Activated naive CD4-positive, alpha-beta T cell treated with anti-CD3 and anti-CD28 coated beads for 36 hours (primary cell): ENCODE measurements around the gene DEDD2. TPM values are rescaled to one million over a fixed set of nuclear protein-coding genes. Genes with fewer than 3 reads are reported as not detected.

Source experiments
- CTCF ChIA-PET: fragments of 350-600 bp; sonication (Branson Sonifier 250); formaldehyde crosslinking; loops from one replicate; lab custom pipeline; 2021; ENCODE audit warnings: antibody characterized with exemption; lab: Charles Lee
- DNase-seq: peaks from one replicate; pipeline ENCODE4 v3.0.0-alpha.2; 2020
- H3K27ac Mint-ChIP-seq: one replicate; pipeline ENCODE4 v1.8.0; 2021; ENCODE audit warnings: mild to moderate bottlenecking, mixed read lengths
- H3K27me3 Mint-ChIP-seq: one replicate; pipeline ENCODE4 v1.8.0; 2021; ENCODE audit warnings: low read depth, mixed read lengths
- H3K36me3 Mint-ChIP-seq: one replicate; pipeline ENCODE4 v1.8.0; 2021; ENCODE audit warnings: low read depth, mixed read lengths
- H3K4me1 Mint-ChIP-seq: one replicate; pipeline ENCODE4 v1.8.0; 2021; ENCODE audit warnings: low read depth, mixed read lengths
- H3K4me3 Mint-ChIP-seq: one replicate; pipeline ENCODE4 v1.8.0; 2021; ENCODE audit warnings: mild to moderate bottlenecking, moderate library complexity, mixed read lengths
- H3K9me3 Mint-ChIP-seq: one replicate; pipeline ENCODE4 v1.8.0; 2021; ENCODE audit warnings: mixed read lengths
- intact Hi-C: fragments of 100-400 bp; cut with micrococcal nuclease; formaldehyde crosslinking; loops from one replicate; pipeline ENCODE4 v1.15.1; 2023
- total RNA-seq, 2 experiments: library from RNA; stranded (reverse); gene quantifications; one replicate each; pipeline ENCODE4 v1.2.3, GENCODE V29; 2021

The DEDD2 gene
- total RNA-seq, 2 experiments from 2014 or later = 24.8 to 26.0 TPM

DNA sequence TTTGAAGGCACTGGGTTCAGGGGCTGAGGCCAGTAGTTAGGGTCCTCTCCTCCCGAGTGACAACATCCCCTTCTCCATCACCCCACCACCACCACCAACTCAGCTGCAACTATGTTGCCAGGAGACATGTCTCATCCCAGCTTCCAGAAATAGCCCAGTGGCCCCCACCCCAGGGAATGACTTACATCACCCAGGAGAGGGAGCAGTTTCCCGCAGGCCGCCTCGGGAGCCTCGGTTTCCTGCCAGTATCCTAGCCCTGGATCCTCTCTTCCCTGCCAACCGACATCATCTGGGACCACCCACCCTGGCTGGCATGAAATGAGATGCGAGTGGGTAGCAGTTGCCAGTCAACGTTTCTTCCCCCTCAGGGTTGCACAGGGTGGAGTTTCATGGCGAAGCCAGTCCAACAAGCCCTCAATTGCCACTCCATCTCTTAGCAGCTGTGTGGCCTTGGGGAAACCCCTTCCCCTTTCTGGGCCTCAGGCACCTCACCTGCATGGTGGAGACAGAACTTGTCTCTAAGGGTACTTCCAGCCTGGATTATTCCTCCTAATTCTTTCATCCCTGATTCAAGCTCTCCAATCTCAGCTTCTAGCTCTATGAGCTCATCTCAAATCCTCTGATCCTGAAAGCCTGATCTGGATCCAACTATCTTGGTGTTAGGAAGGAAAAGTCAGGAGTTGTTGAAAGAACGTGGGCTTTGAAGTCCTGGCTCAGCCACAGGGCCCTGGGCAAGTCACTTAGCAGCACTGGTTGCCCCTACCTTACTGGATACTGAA is 28.9 kb upstream of the DEDD2 start:
- Mint-ChIP-seq H3K27ac (peak overlapping the region; percentile 70), H3K9me3 (no peaks in the 10 kb centered on the region), H3K36me3 (peaks cover 10% of the 10 kb centered on the region), H3K27me3 (no peaks in the 10 kb centered on the region), H3K4me1 (peaks cover 39% of the 10 kb centered on the region), H3K4me3 (no peak overlapping the region)
- DNase-seq = peak; percentile 56
- intact Hi-C loops = loop anchor here (10.0 kb wide), 1 partner anchor 362 kb away; the partner anchor contains the start of gene ARHGEF1
- CTCF ChIA-PET = interaction anchor here (0.8 to 6.0 kb wide), 6 partner anchors 33 to 123 kb away, joined by 3 to 57 read pairs (median 3); no protein-coding TSS in a partner anchor

DNA sequence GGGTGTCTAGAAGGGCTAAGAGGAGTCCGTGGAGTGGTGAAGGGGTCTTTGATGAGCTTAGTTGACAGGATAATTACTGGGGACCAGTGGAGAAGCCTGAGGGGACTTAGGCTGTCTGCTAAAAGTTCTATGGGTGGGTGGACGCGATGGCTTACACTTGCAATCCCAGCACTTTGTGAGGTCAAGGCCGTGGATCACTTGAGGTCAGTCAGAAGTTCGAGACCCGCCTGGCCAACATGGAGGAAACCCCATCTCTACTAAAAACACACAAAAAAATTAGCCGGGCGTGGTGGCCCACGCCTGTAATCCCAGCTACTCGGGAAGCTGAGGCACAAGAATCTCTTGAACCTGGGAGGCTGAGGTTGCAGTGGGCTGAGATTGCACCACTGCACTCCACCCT is 27.8 kb upstream of the DEDD2 start:
- CTCF ChIA-PET = interaction anchor here (1.3 to 6.0 kb wide), 3 partner anchors 30 to 54 kb away, joined by 4 to 57 read pairs (median 4); no protein-coding TSS in a partner anchor
- intact Hi-C loops = loop anchor here (10.0 kb wide), 1 partner anchor 360 kb away; the partner anchor contains the start of gene ARHGEF1

DNA sequence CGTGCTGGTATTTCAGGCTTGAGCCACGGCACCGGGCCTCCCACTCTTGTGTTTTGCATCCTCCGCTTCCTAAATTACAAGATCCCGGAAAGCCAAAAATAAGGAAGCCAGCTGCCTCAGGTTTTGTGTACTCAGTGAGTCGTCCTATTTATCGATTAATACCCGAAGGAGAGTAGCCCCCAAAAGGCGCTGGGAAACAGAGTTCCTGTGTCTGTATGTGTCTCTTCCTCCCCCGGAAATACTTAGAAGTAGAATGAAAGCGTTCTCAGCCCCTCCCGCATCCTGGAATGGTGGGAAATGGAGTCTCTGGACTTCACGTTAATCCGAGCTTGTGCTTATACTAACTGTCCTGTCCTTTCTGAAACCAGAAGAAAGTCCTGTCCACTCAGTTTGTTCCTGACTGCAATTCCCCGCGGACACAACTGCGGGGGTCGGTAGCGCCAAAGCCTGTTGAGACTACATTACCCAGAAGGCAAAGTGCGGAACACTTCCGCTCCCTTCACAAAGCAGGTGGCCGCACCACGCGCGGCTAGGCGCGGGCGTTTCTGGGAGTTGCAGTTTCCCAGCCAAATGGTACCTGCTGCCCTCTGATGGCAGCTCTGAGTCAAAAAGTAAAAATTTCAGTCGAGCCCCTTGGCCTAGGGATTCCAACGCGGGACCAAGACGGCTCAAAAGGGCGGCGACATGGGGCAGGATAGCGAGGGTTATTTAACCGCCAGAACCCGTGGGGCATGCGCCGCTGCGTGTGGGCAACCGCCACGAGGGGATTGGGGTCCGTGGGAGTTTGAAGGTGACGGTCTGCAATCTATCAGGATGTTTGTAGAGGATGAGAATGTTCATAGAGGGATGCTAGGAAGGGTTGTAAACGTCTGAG is 27.1 kb upstream of the DEDD2 start:
- peaks cover 12% of the 10 kb centered on the region for H3K36me3 Mint-ChIP-seq
- intact Hi-C loops = loop anchor here (1.0 to 10.0 kb wide), 7 partner anchors 10 to 360 kb away; partner anchors contain the start of genes ARHGEF1, MEGF8, PAFAH1B3 and PRR19
- H3K9me3 Mint-ChIP-seq = no peaks in the 10 kb centered on the region
- peak overlapping the region; percentile 86 for H3K4me3 Mint-ChIP-seq
- peaks cover 46% of the 10 kb centered on the region for H3K4me1 Mint-ChIP-seq
- peak overlapping the region; percentile 99 for H3K27ac Mint-ChIP-seq
- CTCF ChIA-PET = interaction anchor here (0.8 to 6.0 kb wide), 3 partner anchors 30 to 54 kb away, joined by 3 to 57 read pairs (median 4); no protein-coding TSS in a partner anchor
- H3K27me3 Mint-ChIP-seq = no peaks in the 10 kb centered on the region
- peak; percentile 96 for DNase-seq

More for the DNA sequence above, 27.8 kb upstream of the DEDD2 start:
- DNase-seq = no peak
- Mint-ChIP-seq H3K9me3 (no peaks in the 10 kb centered on the region), H3K27ac (peak overlapping the region; percentile 99), H3K27me3 (no peaks in the 10 kb centered on the region), H3K4me1 (peaks cover 42% of the 10 kb centered on the region), H3K36me3 (peaks cover 11% of the 10 kb centered on the region), H3K4me3 (peak overlapping the region; percentile 86)

DNA sequence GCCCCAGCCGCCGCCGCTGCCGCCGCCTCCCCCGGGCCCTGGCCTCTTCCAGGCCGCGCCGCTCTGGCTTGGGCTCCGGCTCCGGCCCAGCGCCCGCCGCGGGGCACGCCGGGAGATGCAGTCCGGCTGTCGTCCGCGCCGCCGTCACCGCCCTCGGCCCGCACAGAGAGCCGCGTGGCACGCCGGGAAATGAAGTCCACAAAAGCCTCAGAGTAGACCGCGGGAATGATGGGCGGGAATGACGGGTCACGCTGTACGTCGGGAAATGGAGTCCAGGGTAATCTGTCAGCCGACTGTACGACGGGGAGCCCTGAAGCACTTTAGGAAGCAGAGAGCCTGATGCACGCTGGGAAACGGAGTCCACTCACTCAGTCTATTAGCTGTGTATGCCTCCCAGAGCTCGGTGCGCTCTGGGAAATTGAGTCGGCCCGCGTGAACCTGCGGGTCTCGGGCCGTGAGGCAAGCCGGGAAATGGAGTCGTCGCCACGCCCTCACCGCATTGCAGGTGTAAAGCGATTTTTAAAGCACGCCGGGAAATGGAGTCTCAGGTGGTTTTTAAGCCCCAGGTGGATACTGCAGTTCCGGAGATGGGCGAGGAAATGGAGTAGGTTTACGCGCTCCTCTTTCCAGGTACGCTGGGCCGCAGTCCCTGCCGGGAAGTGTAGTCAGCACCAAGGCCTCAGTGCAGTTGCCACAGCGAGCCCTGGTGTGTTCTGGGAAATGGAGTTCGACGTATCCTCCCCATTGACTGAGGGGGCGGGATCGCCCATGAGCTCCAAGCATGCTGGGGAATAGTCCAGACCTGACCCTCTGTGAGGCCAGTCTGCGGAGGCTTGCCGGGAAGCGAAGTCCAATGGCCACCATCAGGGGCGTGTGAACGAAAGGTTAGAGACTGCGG is 25.3 kb upstream of the DEDD2 start, which contains the start of gene GSK3A:
Gene GSK3A, minus strand, starts transcription at position 91 of the 898 bp plus-strand sequence. CDS start 137 bp downstream, outside the sequence.
- H3K9me3 Mint-ChIP-seq = no peaks in the 10 kb centered on the region
- intact Hi-C loops = loop anchor here (1.0 to 10.0 kb wide), 9 partner anchors 22 to 383 kb away; partner anchors contain the start of genes ARHGEF1, RABAC1, ZNF526 and ZNF574
- no peaks in the 10 kb centered on the region for H3K27me3 Mint-ChIP-seq
- H3K36me3 Mint-ChIP-seq = peaks cover 10% of the 10 kb centered on the region
- peak within 1 kb of the TSS; percentile 87 for H3K4me3 Mint-ChIP-seq
- CTCF ChIA-PET = interaction anchor here (0.6 to 6.0 kb wide), 8 partner anchors 12 to 519 kb away, joined by 3 to 57 read pairs (median 4); no protein-coding TSS in a partner anchor
- H3K4me1 Mint-ChIP-seq = peaks cover 53% of the 10 kb centered on the region
- peak; percentile 97 for DNase-seq
- peak within 1 kb of the TSS; percentile 99 for H3K27ac Mint-ChIP-seq

DNA sequence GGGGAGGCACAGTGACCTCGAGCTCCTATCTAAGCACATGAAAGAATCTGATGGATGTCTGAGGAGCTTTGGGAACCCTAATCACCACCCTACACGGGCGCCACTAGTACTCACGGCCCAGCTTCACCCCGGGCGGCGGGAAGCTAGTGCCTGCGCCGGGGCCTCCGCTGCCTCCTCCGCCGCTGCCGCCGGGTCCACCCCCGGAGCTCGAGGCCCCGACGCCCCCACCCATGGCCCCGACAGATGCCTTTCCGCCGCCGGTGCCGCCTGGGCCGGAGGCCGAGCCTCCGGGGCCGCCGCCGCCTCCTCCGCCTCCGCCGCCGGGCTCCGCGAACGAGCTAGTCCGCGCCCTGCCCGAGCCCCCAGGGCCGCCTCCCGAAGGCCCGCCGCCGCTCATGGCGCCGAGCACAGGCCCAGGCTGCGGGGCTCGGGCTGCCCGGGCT is 24.6 kb upstream of the DEDD2 start:
- peaks cover 9% of the 10 kb centered on the region for H3K36me3 Mint-ChIP-seq
- H3K4me3 Mint-ChIP-seq = peak overlapping the region; percentile 87
- intact Hi-C loops = loop anchor here (1.0 to 10.0 kb wide), 8 partner anchors 22 to 383 kb away; partner anchors contain the start of genes ARHGEF1, RABAC1, ZNF526 and ZNF574
- H3K9me3 Mint-ChIP-seq = no peaks in the 10 kb centered on the region
- H3K4me1 Mint-ChIP-seq = peaks cover 50% of the 10 kb centered on the region
- H3K27me3 Mint-ChIP-seq = no peaks in the 10 kb centered on the region
- peak; percentile 35 for DNase-seq
- CTCF ChIA-PET = interaction anchor here (0.7 to 6.0 kb wide), 6 partner anchors 9 to 133 kb away, joined by 3 to 57 read pairs (median 6); partner anchors contain the start of gene ZNF526
- peak overlapping the region; percentile 82 for H3K27ac Mint-ChIP-seq

DNA sequence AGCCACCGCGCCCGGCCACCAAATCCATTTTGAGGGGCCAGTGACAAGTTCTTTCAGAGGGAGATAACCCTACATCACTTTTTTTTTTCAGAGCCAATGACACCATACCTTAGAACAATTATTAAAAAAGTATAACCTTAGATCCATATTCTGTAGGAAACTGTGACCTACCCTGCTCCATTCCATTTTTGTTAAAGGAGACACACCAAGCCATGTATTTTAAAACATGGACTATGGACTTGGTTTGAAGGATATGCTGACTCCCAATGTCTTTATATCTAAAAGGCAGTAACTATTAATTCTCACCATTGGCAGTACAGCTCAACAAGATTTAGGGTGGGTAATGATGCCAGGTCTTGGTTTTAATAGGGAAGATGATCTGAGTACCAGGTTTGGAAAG is 23.8 kb upstream of the DEDD2 start:
- Mint-ChIP-seq H3K36me3 (peaks cover 10% of the 10 kb centered on the region), H3K4me1 (peaks cover 45% of the 10 kb centered on the region), H3K27me3 (no peaks in the 10 kb centered on the region), H3K9me3 (no peaks in the 10 kb centered on the region), H3K27ac (no peak overlapping the region), H3K4me3 (peak overlapping the region; percentile 87)
- intact Hi-C loops = loop anchor here (10.0 kb wide), 1 partner anchor 356 kb away; the partner anchor contains the start of gene ARHGEF1
- CTCF ChIA-PET = interaction anchor here (0.7 to 6.0 kb wide), 5 partner anchors 21 to 108 kb away, joined by 3 to 57 read pairs (median 4); partner anchors contain the start of gene ZNF526
- no peak for DNase-seq

DNA sequence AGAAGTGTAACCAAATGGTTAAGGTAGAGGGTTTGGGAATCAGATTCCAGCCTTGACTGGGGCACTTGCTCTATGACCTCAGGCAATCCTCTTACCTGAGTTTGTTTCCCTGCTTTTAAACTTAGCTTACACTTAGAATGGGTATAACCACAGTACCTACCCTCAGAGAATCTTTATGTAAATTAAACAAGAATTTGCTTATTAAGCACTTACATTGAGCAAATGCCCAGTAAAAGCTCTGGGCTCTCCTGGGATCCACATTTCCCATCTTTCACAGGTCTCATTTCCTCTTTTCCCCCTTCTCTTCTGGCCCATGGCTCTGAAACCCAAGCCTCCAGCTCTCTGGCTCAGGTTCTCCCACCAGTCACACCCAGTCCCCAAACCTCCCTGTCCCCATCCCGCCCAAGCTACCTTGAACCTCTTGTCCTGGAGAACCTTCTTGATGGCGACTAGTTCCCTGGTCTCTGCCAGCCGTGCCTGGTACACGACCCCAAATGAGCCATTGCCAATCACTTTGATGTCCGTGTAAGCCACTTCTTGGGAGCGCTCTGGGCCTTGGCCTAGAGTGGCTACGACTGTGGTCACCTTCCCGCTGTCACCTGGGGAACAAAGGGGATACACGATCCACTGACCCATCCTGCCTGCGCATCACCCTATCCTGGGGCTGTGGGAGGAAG is 22.2 kb upstream of the DEDD2 start:
- CTCF ChIA-PET = interaction anchor here (0.6 to 1.4 kb wide), 6 partner anchors 39 to 131 kb away, joined by 3 to 5 read pairs (median 3); partner anchors contain the start of gene POU2F2
- Mint-ChIP-seq H3K9me3 (no peaks in the 10 kb centered on the region), H3K4me1 (peaks cover 35% of the 10 kb centered on the region), H3K27me3 (no peaks in the 10 kb centered on the region), H3K27ac (no peak overlapping the region), H3K36me3 (peaks cover 23% of the 10 kb centered on the region), H3K4me3 (no peak overlapping the region)
- intact Hi-C loops = loop anchor here (10.0 kb wide), 1 partner anchor 355 kb away; the partner anchor contains the start of gene ARHGEF1
- no peak for DNase-seq

DNA sequence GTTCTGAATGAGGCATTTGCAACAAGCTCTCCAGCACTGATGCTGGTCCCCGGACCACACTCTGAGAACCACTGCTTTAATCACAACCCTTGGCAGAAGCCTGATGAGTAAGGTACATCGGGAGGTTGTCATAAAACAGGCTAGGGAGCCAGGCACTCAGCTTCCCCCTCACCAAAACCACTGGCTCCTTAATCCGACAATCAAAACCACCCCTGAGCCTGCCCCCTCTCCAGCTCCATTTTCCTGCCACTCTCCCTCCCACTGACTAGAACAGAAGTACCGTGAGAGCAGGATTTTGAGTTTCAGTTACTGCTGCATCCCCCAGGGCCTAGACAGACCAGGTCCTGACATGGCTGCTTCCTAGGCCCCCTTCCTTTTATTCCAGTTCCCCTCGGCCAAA is 17.7 kb upstream of the DEDD2 start:
- Mint-ChIP-seq H3K27me3 (no peaks in the 10 kb centered on the region), H3K27ac (no peak overlapping the region), H3K4me1 (peaks cover 25% of the 10 kb centered on the region), H3K36me3 (peaks cover 30% of the 10 kb centered on the region), H3K4me3 (no peak overlapping the region), H3K9me3 (no peaks in the 10 kb centered on the region)
- no peak for DNase-seq
- CTCF ChIA-PET = interaction anchor here (1.4 kb wide), 1 partner anchor 44 kb away, joined by 5 read pairs; no protein-coding TSS in a partner anchor
- intact Hi-C loops = no loop called here

DNA sequence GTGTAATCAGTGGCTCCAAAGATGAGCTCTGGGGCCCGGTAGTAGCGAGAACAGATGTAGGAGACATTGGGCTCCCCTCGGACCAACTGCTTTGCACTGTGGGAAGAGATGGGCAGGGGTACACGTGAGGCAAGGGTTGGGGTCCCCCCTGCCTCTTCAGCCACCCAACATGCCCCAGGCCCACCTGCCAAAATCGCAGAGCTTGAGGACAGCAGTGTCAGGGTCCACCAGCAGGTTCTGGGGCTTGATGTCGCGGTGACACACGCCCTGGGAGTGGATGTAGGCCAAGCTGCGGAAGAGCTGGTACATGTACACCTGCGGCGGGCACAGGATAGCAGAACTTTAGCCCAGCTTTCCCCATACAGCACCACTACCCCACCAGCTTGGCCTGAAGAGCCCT is 16.9 kb upstream of the DEDD2 start:
- CTCF ChIA-PET = interaction anchor here (1.4 kb wide), 1 partner anchor 45 kb away, joined by 5 read pairs; no protein-coding TSS in a partner anchor
- Mint-ChIP-seq H3K9me3 (no peaks in the 10 kb centered on the region), H3K4me1 (peaks cover 22% of the 10 kb centered on the region), H3K27me3 (no peaks in the 10 kb centered on the region), H3K27ac (no peak overlapping the region), H3K36me3 (peaks cover 31% of the 10 kb centered on the region), H3K4me3 (no peak overlapping the region)
- no peak for DNase-seq
- intact Hi-C loops = no loop called here

DNA sequence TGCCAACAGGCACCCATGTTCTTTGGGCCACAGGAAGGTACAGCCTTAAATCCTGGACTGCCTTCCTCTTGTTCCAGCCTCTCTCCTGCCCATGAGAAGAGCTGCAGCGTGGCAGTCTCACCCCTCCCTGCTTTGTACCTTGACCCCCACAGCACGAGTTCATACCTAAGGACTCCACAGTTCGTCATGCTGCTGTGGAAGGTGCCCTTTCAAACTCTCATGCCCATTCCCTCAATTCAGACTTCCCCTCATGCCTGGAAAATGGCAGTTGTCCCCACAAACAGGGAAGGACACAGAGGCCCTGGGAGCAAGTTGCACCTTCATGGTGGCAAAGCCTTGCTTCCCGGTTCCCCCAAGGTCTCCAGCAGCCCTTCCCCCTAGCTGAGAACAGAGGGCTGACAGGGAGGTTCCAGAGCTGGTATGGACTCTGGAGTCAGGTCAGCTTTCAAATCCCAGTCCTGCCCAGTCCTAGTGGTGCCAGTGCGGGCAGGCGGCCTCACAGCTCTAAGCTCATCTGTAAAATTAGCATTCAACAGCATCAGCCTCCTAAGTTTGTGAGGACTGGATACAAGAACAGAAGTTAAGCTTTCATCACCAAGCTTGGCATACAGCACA is 16.3 kb upstream of the DEDD2 start:
- Mint-ChIP-seq H3K36me3 (peaks cover 31% of the 10 kb centered on the region), H3K27ac (peak overlapping the region; percentile 28), H3K9me3 (no peaks in the 10 kb centered on the region), H3K27me3 (no peaks in the 10 kb centered on the region), H3K4me3 (no peak overlapping the region), H3K4me1 (peaks cover 20% of the 10 kb centered on the region)
- CTCF ChIA-PET = no interaction called here
- intact Hi-C loops = no loop called here
- no peak for DNase-seq
